Neuronal stem cell (in vitro differentiated cells): ENCODE results near the gene DUS3L.

Source experiments
- DNase-seq: peaks from one replicate; pipeline ENCODE4 v3.0.0-alpha.2; 2013; ENCODE audit warnings: low spot score
- H2AFZ ChIP-seq: one replicate; pipeline ENCODE4 v1.6.1; 2013; ENCODE audit warnings: mild to moderate bottlenecking, low read length, inconsistent platforms
- H2AK5ac ChIP-seq: 2 replicates; pipeline ENCODE4 v1.6.1; 2013; ENCODE audit warnings: low read depth, mild to moderate bottlenecking, inconsistent platforms, low read length, moderate library complexity, mixed read lengths
- H2BK120ac ChIP-seq: 2 replicates; pipeline ENCODE4 v1.6.1; 2013; ENCODE audit warnings: low read depth, mild to moderate bottlenecking, inconsistent platforms, low read length, moderate library complexity, mixed read lengths
- H2BK12ac ChIP-seq: one replicate; pipeline ENCODE4 v1.6.1; 2013; ENCODE audit warnings: low read length, inconsistent platforms
- H2BK15ac ChIP-seq: 2 replicates; pipeline ENCODE4 v1.6.1; 2013; ENCODE audit warnings: mild to moderate bottlenecking, low read length, inconsistent platforms, mixed read lengths
- H2BK5ac ChIP-seq: one replicate; pipeline ENCODE4 v1.6.1; 2013; ENCODE audit warnings: inconsistent platforms, mild to moderate bottlenecking, low read length, moderate library complexity
- H3K14ac ChIP-seq: one replicate; pipeline ENCODE4 v1.6.1; 2013; ENCODE audit warnings: low read length, inconsistent platforms
- H3K18ac ChIP-seq: 2 replicates; pipeline ENCODE4 v1.6.1; 2013; ENCODE audit warnings: low read length, inconsistent platforms
- H3K23ac ChIP-seq: 2 replicates; pipeline ENCODE4 v1.6.1; 2013; ENCODE audit warnings: low read depth, mild to moderate bottlenecking, mixed read lengths, low read length, inconsistent platforms; ENCODE audit not compliant: poor library complexity
- H3K27ac ChIP-seq: replicated peaks from 3 replicates; pipeline ENCODE4 v1.5.1; 2013; ENCODE audit warnings: low read length, inconsistent platforms
- H3K27me3 ChIP-seq, 3 experiments: 2 replicates each; pipeline ENCODE4 v1.6.1; 2013; ENCODE audit warnings: low read length in 3 of 3, mild to moderate bottlenecking in 2 of 3, inconsistent platforms in 1 of 3, low read depth in 1 of 3, mixed read lengths in 1 of 3, moderate library complexity in 1 of 3; ENCODE audit not compliant: control insufficient read depth in 3 of 3, insufficient read depth in 3 of 3
- H3K36me3 ChIP-seq, 2 donors: replicated peaks in 1 of 2; 2 replicates each; pipeline ENCODE4 v1.6.1; 2013; ENCODE audit warnings: low read length in 2 of 2; ENCODE audit not compliant: control insufficient read depth in 2 of 2, insufficient read depth in 2 of 2
- H3K4ac ChIP-seq: 2 replicates; pipeline ENCODE4 v1.6.1; 2013; ENCODE audit warnings: inconsistent platforms, mild to moderate bottlenecking, low read length, moderate library complexity
- H3K4me1 ChIP-seq, 2 donors: 1 replicate in 1 of 2; 2 replicates in 1 of 2; pipeline ENCODE4 v1.6.1; 2013; ENCODE audit warnings: low read length in 2 of 2, low read depth in 1 of 2; ENCODE audit not compliant: control insufficient read depth in 2 of 2, insufficient read depth in 1 of 2
- H3K4me2 ChIP-seq: one replicate; pipeline ENCODE4 v1.6.1; 2013; ENCODE audit warnings: mild to moderate bottlenecking, low read length, inconsistent platforms; ENCODE audit not compliant: insufficient read depth, poor library complexity, severe bottlenecking
- H3K4me3 ChIP-seq, 2 donors: 2 replicates each; pipeline ENCODE4 v1.5.1; 2013; ENCODE audit warnings: low read length in 2 of 2, mild to moderate bottlenecking in 2 of 2, inconsistent platforms in 1 of 2, moderate library complexity in 1 of 2
- H3K79me1 ChIP-seq: one replicate; pipeline ENCODE4 v1.6.1; 2013; ENCODE audit warnings: low read depth, mild to moderate bottlenecking, inconsistent platforms, low read length, moderate library complexity
- H3K9ac ChIP-seq: one replicate; pipeline ENCODE4 v1.6.1; 2013; ENCODE audit warnings: mild to moderate bottlenecking, low read depth, low read length, inconsistent platforms; ENCODE audit not compliant: poor library complexity
- H3K9me3 ChIP-seq, 2 donors: replicated peaks in 1 of 2; 2 replicates each; pipeline versions ENCODE3 to v1.6.1; 2013; ENCODE audit warnings: low read length in 2 of 2, mild to moderate bottlenecking in 2 of 2, inconsistent platforms in 1 of 2, low read depth in 1 of 2, mixed read lengths in 1 of 2, moderate library complexity in 1 of 2; ENCODE audit not compliant: control insufficient read depth in 2 of 2, insufficient read depth in 1 of 2
- H4K8ac ChIP-seq: one replicate; pipeline ENCODE4 v1.6.1; 2013; ENCODE audit warnings: low read depth, mild to moderate bottlenecking, inconsistent platforms, low read length, moderate library complexity
- H4K91ac ChIP-seq: one replicate; pipeline ENCODE4 v1.6.1; 2013; ENCODE audit warnings: low read length, low read depth, mild to moderate bottlenecking, inconsistent platforms; ENCODE audit not compliant: poor library complexity
- WGBS, 2 donors: extraction: QIAGEN DNeasy Blood & Tissue Kit; methylation state at CpG; one replicate each; pipeline ENCODE4 v1.1.7; 2013; ENCODE audit warnings: missing lambda C conversion rate in 2 of 2, mixed read lengths in 1 of 2; ENCODE audit not compliant: insufficient read length in 2 of 2, insufficient replicate concordance in 1 of 2; ENCODE audit errors: extremely low coverage in 2 of 2; 5-methylcytosine and 5-hydroxymethylcytosine counted together

The DUS3L gene

DNA sequence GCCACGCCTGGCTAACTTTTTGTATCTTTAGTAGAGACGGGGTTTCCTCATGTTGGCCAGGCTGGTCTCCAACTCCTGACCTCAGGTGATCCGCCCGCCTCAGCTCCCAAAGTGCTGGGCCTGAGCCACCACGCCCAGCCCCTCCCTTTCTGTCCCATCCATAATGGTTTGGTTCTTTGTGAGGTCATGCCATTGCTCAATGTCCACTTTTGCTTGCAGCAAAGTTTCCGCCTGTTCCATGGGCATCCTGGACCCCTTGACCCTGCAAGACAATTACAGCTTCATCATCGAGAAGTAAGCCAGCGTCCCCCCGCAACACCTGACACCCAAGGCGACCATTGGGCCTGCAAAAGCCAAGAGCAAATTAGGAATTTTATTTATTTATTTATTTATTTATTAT is 23.0 kb downstream of the DUS3L start:
- Histone ChIP-seq H4K8ac (no peak overlapping the region), H3K9me3 (no peaks in the 10 kb centered on the region), H3K79me1 (no peaks in the 10 kb centered on the region), H3K4me1 (no peaks in the 10 kb centered on the region), H2AK5ac (peak overlapping the region; percentile 56), H2BK12ac (no peak overlapping the region), H3K18ac (no peak overlapping the region), H2BK120ac (no peak overlapping the region), H3K27ac (no peak overlapping the region), H4K91ac (no peak overlapping the region), H2BK5ac (no peak overlapping the region), H3K23ac (no peak overlapping the region), H2BK15ac (no peak overlapping the region), H3K4ac (no peak overlapping the region), H2AFZ (no peak overlapping the region), H3K36me3 (no peaks in the 10 kb centered on the region), H3K27me3 (no peaks in the 10 kb centered on the region), H3K14ac (no peak overlapping the region), H3K9ac (no peak overlapping the region), H3K4me2 (no peak overlapping the region), H3K4me3 (no peak overlapping the region)
- WGBS, 2 donors, result no CpG with 5 or more reads among the region's 10 CpGs
- DNase-seq, result no peak

DNA sequence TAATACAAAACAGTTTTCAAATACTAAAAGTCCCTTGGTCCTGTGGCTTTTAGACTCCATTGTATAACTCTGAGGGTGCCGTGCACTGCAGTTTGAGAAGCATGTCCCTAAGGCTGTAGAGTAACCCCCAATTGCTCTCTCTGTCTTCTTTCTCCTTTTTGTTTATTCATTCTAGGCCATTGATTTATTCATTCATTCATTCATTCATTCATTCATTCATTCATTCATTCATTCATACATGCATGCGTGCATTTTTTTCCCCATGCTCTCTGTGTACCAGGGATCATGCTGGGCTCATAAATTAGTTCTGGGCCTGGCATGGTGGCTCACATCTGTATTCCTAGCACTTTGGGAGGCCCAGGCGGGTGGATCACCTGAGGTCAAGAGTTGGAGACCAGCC is 25.7 kb downstream of the DUS3L start:
- no peak overlapping the region for H3K4ac ChIP-seq
- H2AFZ ChIP-seq, result no peak overlapping the region
- no peak overlapping the region for H3K4me3 ChIP-seq
- no peak overlapping the region for H2BK120ac ChIP-seq
- no peak overlapping the region for H3K27ac ChIP-seq
- no peak overlapping the region for H3K14ac ChIP-seq
- H4K8ac ChIP-seq, result no peak overlapping the region
- H2BK15ac ChIP-seq, result no peak overlapping the region
- no peak overlapping the region for H3K18ac ChIP-seq
- no peak overlapping the region for H2BK5ac ChIP-seq
- H3K4me1 ChIP-seq, result no peaks in the 10 kb centered on the region
- no peak overlapping the region for H3K4me2 ChIP-seq
- no peaks in the 10 kb centered on the region for H3K27me3 ChIP-seq
- no peak for DNase-seq
- H3K36me3 ChIP-seq, result no peaks in the 10 kb centered on the region
- no peak overlapping the region for H2BK12ac ChIP-seq
- H4K91ac ChIP-seq, result no peak overlapping the region
- H3K79me1 ChIP-seq, result no peaks in the 10 kb centered on the region
- no peak overlapping the region for H2AK5ac ChIP-seq
- H3K9ac ChIP-seq, result no peak overlapping the region
- H3K23ac ChIP-seq, result no peak overlapping the region
- H3K9me3 ChIP-seq, result no peaks in the 10 kb centered on the region
- no CpG with 5 or more reads among the region's 3 CpGs for WGBS, 2 donors

DNA sequence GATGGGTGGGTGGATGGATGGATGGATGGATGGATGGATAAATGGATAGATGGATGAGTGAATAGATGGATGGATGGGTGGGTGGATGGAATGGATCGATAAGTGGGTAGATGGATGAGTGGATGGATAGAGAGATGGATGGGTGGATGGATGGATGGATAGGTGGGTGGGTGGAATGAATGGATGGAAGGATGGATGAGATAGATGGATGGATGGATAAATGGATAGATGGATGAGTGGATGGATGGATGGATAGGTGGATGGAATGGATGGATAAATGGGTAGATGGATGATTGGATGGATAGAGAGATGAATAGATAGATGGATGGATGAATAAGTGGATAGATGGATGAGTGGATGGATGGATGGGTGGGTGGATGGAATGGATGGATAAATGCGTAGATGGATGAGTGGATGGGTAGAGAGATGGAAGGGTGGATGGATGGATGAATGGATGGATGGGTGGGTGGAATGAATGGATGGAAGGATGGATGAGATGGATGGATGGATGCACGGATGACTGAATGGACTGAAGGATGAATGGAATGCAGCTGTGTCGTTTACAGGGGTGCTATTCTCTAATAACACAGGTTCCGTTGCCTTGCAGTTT is 28.2 kb downstream of the DUS3L start:
- 100% methylated on average over 2 of the region's 5 CpGs; no CpG with 5 or more reads in 1 of the 2 donors for WGBS, 2 donors
- H3K27ac ChIP-seq, result no peak overlapping the region

DNA sequence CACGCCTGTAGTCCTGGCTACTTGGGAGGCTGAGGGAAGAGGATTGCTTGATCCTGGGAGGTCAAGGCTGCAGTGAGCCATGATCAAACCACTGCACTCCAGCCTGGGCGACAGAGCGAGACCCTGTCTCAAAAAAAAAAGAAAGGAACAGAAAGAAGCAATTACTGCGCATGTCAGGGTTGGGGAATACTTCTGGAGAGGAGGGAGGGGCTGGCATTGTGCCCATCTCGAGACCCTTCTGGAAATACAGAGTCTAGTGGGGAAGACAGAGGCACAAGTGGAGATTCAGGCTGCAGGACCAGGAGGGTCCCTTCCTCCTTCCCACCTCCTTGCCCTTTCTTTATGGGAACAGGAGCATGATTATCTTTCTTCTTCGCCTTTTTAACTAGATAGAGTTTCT is 37.2 kb downstream of the DUS3L start:
- Histone ChIP-seq H3K9ac (no peak overlapping the region), H3K18ac (no peak overlapping the region), H3K14ac (no peak overlapping the region), H2BK5ac (no peak overlapping the region), H2AK5ac (no peak overlapping the region), H3K27me3 (no peaks in the 10 kb centered on the region), H3K36me3 (no peaks in the 10 kb centered on the region), H3K4me3 (no peak overlapping the region), H2BK120ac (peak overlapping the region; percentile 28), H3K23ac (no peak overlapping the region), H2BK12ac (no peak overlapping the region), H3K9me3 (no peaks in the 10 kb centered on the region), H3K4me2 (no peak overlapping the region), H4K91ac (no peak overlapping the region), H3K4me1 (no peaks in the 10 kb centered on the region), H3K4ac (no peak overlapping the region), H3K27ac (no peak overlapping the region), H2BK15ac (no peak overlapping the region), H4K8ac (no peak overlapping the region), H3K79me1 (no peaks in the 10 kb centered on the region), H2AFZ (peak overlapping the region; percentile 2)
- no peak for DNase-seq
- WGBS, 2 donors, result no CpG with 5 or more reads among the region's 6 CpGs

More for the DNA sequence above, 28.2 kb downstream of the DUS3L start:
- Histone ChIP-seq H3K79me1 (no peaks in the 10 kb centered on the region), H3K27me3 (no peaks in the 10 kb centered on the region), H4K8ac (no peak overlapping the region), H3K18ac (no peak overlapping the region), H3K4me2 (no peak overlapping the region), H3K4me1 (no peaks in the 10 kb centered on the region), H3K9ac (no peak overlapping the region), H3K14ac (no peak overlapping the region), H2AFZ (no peak overlapping the region), H3K36me3 (no peaks in the 10 kb centered on the region), H3K4ac (no peak overlapping the region), H3K4me3 (no peak overlapping the region), H4K91ac (no peak overlapping the region), H3K23ac (no peak overlapping the region), H2AK5ac (no peak overlapping the region), H3K9me3 (no peaks in the 10 kb centered on the region), H2BK12ac (no peak overlapping the region), H2BK5ac (no peak overlapping the region), H2BK15ac (no peak overlapping the region), H2BK120ac (no peak overlapping the region)
- no peak for DNase-seq
